ENCODE results near the gene UBAP2. TPM values are rescaled to one million over a fixed set of nuclear protein-coding genes. Genes with fewer than 3 reads are reported as not detected.

The UBAP2 gene
- total RNA-seq, 4 donors from 2014 or later, result 14.5 to 27.8 (median 20.5) TPM

GRCh38 chr9:34070606-34071324, 22.1 kb upstream of the UBAP2 start:
- no peak for DNase-seq
- TF ChIP-seq CTCF (IDR thresholded peaks at IDR 0.05) (no peak), POLR2A (IDR thresholded peaks at IDR 0.05) (no peak)
- no peak overlapping the region for H3K4me3 ChIP-seq
- intact Hi-C loops (cut with DNase I), result no loop called here
- no peaks in the 10 kb centered on the region for H3K9me3 ChIP-seq
- WGBS, 2 donors, result 69 to 77% methylated on average over 5 of the region's 5 CpGs
- peaks cover 10 to 55% (median 23%) of the 10 kb centered on the region in 3 donors for H3K4me1 ChIP-seq
- no peaks in the 10 kb centered on the region for H3K27me3 ChIP-seq
- peak overlapping the region in 1 of 4 donors; percentile 6 for H3K27ac ChIP-seq
- H3K36me3 ChIP-seq, result no peaks in the 10 kb centered on the region

GRCh38 chr9:34069831-34070230, 21.1 kb upstream of the UBAP2 start:
- Histone ChIP-seq H3K27me3 (no peaks in the 10 kb centered on the region), H3K9me3 (no peaks in the 10 kb centered on the region), H3K27ac (no peak overlapping the region), H3K4me1 (peaks cover 10 to 55% (median 23%) of the 10 kb centered on the region in 3 donors), H3K36me3 (no peaks in the 10 kb centered on the region), H3K4me3 (no peak overlapping the region)
- intact Hi-C loops (cut with DNase I), result loop anchor here (10.0 kb wide), 1 partner anchor 145 kb away; no protein-coding TSS in a partner anchor
- whole genome bisulfite sequencing, 2 donors, result 34 to 66% methylated on average over 6 of the region's 6 CpGs
- DNase-seq, result no peak
- TF ChIP-seq CTCF (IDR thresholded peaks at IDR 0.05), result no peak
- TF ChIP-seq POLR2A (IDR thresholded peaks at IDR 0.05), result no peak

DNA sequence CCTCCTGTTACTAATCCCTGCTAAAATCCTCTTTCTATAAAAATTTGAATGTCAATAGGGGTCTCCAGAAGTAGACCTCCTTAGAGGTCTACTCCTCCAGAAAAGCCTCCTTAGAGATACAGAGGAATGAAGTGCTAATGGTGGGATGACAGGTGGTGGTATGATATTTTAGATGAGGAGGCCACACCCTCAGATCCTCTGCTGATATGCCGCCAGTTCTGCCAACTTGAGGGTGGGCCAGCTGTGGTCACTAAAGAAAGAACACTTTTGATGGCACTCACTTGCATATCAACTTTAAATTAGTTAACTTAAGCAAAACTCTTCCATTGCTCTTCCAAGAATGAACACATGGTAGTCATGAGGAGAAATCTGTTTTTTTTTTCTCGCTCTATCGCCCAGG, 16.9 kb upstream of the UBAP2 start:
- H3K4me3 ChIP-seq, result no peak overlapping the region
- peaks cover 0 to 15% (median 0%) of the 10 kb centered on the region in 3 donors for H3K4me1 ChIP-seq
- no peaks in the 10 kb centered on the region for H3K9me3 ChIP-seq
- TF ChIP-seq CTCF (IDR thresholded peaks at IDR 0.05), result no peak
- intact Hi-C loops (cut with DNase I), result loop anchor here (10.0 kb wide), 1 partner anchor 141 kb away; no protein-coding TSS in a partner anchor
- DNase-seq, result no peak
- H3K27me3 ChIP-seq, result no peaks in the 10 kb centered on the region
- no peak overlapping the region for H3K27ac ChIP-seq
- no peaks in the 10 kb centered on the region for H3K36me3 ChIP-seq
- 88 to 100% methylated on average over 3 of the region's 3 CpGs for WGBS, 2 donors

DNA sequence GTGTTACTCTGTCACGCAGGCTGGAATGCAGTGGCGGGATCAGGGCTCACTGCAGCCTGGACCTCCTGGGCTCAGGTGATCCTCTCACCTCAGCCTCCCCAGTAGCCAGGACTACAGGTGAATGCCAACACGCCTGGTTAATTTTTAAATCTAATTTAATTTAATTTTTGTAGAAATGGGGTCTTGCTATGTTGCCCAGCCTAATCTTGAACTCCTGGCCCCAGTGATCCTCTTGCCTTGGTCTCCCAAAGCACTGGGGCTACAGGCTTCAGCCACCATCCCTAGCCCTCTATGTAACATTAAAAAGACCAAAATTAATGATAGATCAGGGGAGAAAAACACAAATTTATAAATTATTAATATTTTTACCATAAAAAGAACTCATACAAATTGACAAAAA, 11.3 kb upstream of the UBAP2 start:
- Histone ChIP-seq H3K27me3 (no peaks in the 10 kb centered on the region), H3K4me1 (no peaks in the 10 kb centered on the region), H3K27ac (no peak overlapping the region), H3K4me3 (no peak overlapping the region), H3K36me3 (no peaks in the 10 kb centered on the region), H3K9me3 (no peaks in the 10 kb centered on the region)
- 94 to 100% methylated on average over 3 of the region's 3 CpGs for WGBS, 2 donors
- TF ChIP-seq POLR2A (IDR thresholded peaks at IDR 0.05), result no peak
- TF ChIP-seq CTCF (IDR thresholded peaks at IDR 0.05), result no peak
- DNase-seq, result no peak
- intact Hi-C loops (cut with DNase I), result loop anchor here (10.0 kb wide), 1 partner anchor 135 kb away; no protein-coding TSS in a partner anchor

DNA sequence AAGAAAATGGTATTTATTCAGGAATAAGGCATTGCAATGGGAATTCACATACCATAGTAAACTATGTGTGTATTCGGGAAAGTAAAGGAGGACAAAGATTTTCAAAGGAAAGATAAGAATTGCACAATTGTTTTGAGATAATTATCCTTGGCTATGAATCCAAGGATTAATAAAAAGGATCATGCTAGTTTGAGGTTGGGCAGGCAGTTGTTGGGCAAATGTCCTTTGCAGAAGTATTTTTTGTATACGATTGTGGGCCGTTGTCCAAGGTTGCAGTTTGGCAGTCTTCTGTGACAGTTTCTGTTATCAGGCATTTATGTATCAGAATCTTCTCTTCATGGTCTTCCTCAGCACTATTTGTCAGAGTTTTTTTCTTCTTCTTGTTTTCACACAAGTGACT, 10.6 kb upstream of the UBAP2 start:
- no peaks in the 10 kb centered on the region for H3K27me3 ChIP-seq
- no peaks in the 10 kb centered on the region for H3K9me3 ChIP-seq
- no peak overlapping the region for H3K27ac ChIP-seq
- TF ChIP-seq CTCF (IDR thresholded peaks at IDR 0.05) (no peak), POLR2A (IDR thresholded peaks at IDR 0.05) (no peak)
- H3K4me3 ChIP-seq, result no peak overlapping the region
- no peaks in the 10 kb centered on the region for H3K4me1 ChIP-seq
- no peak for DNase-seq
- no peaks in the 10 kb centered on the region for H3K36me3 ChIP-seq
- intact Hi-C loops (cut with DNase I), result no loop called here
- WGBS, 2 donors, result 21 to 22% methylated on average over 3 of the region's 3 CpGs
